SU-DHL-6 (cell line): Measurements from ENCODE around the gene COL15A1.

Experiments used
- EZH2phosphoT487 ChIP-seq: fragments of 200-600 bp; sonication (generic), shearing (Covaris generic); conservative IDR thresholded peaks from 2 replicates; pipeline ENCODE4 v1.6.1; 2018; ENCODE audit warnings: mild to moderate bottlenecking, antibody characterized with exemption, low read length, moderate library complexity, mixed read lengths
- TF ChIP-seq, protein P1 (sequence below): fragments of 200-600 bp; sonication (generic); IDR thresholded peaks from one replicate; pipeline ENCODE4 v1.5.1; 2017; ENCODE audit warnings: antibody characterized with exemption, mild to moderate bottlenecking, low read length, moderate library complexity; ENCODE audit not compliant: insufficient read depth, poor library complexity, severe bottlenecking

DNA sequence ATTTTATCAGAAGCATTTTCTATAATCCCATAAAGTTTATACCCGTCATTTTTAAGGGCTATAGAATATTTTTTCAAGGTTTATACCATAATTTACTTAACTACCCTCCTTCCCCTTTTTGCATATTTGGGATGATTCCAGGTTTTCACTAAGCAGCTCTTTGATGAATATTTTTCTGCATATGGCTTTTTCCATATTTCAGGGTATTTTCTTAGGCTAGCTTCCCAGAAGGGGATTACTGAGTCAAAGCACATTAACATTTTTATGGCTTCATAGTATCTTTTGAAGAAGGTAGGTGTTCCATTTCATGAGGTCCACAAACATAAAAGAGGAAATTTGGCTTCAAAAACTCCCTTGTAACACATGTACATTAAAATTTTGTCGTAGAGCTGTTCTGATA is 14.6 kb upstream of the COL15A1 start:
- TF ChIP-seq, protein P1, sequence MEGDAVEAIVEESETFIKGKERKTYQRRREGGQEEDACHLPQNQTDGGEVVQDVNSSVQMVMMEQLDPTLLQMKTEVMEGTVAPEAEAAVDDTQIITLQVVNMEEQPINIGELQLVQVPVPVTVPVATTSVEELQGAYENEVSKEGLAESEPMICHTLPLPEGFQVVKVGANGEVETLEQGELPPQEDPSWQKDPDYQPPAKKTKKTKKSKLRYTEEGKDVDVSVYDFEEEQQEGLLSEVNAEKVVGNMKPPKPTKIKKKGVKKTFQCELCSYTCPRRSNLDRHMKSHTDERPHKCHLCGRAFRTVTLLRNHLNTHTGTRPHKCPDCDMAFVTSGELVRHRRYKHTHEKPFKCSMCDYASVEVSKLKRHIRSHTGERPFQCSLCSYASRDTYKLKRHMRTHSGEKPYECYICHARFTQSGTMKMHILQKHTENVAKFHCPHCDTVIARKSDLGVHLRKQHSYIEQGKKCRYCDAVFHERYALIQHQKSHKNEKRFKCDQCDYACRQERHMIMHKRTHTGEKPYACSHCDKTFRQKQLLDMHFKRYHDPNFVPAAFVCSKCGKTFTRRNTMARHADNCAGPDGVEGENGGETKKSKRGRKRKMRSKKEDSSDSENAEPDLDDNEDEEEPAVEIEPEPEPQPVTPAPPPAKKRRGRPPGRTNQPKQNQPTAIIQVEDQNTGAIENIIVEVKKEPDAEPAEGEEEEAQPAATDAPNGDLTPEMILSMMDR: no peak
- no peak for TF ChIP-seq EZH2phosphoT487
